NCI-H1092 treated with DMSO at 0.1 percent for 48 hours (cell line): ENCODE measurements around the gene PREB.

ENCODE experiments used
- DNase-seq: peaks from one replicate; lab custom pipeline; 2025; lab: John Stamatoyannopoulos, UW

Gene PREB

GRCh38 chr2:27152102-27152795, 17.8 kb upstream of the PREB start:
- no peak for DNase-seq

- DNase-seq: no peak
Measured at GRCh38 chr2:27150639-27151230, 16.3 kb upstream of the PREB start.

- DNase-seq: no peak
Measured at GRCh38 chr2:27149570-27150405, 15.4 kb upstream of the PREB start.

- no peak for DNase-seq
Measured at GRCh38 chr2:27148801-27149439, 14.5 kb upstream of the PREB start, which contains the start of gene TCF23. TCF23 (plus strand) TSS chr2:27149004; CDS start chr2:27149134, 130 bp downstream.

- DNase-seq: no peak
Measured at GRCh38 chr2:27147935-27148334, 13.5 kb upstream of the PREB start.

GRCh38 chr2:27145682-27146081, 11.2 kb upstream of the PREB start:
- DNase-seq: no peak

GRCh38 chr2:27143285-27143684, 8.8 kb upstream of the PREB start:
- DNase-seq: no peak

- no peak for DNase-seq
Measured at GRCh38 chr2:27139310-27139709, 4.9 kb upstream of the PREB start, which contains the start of gene PRR30. PRR30 (minus strand) TSS chr2:27139410; CDS start chr2:27138329, 1,081 bp downstream.

- DNase-seq: no peak
Measured at GRCh38 chr2:27138111-27138510, 3.7 kb upstream of the PREB start.

GRCh38 chr2:27137322-27137935, 3.0 kb upstream of the PREB start:
- no peak for DNase-seq

- no peak for DNase-seq
Measured at GRCh38 chr2:27136751-27137150, 2.3 kb upstream of the PREB start.

GRCh38 chr2:27135478-27135955, 1.1 kb upstream of the PREB start:
- no peak for DNase-seq

GRCh38 chr2:27134781-27135477, 493 bp upstream of the PREB start:
- DNase-seq: no peak

- no peak for DNase-seq
Measured at GRCh38 chr2:27133195-27133875, 1.1 kb downstream of the PREB start.

- no peak for DNase-seq
Measured at GRCh38 chr2:27131429-27131828, 3.0 kb downstream of the PREB start.

- DNase-seq: no peak
Measured at GRCh38 chr2:27130396-27130795, 4.0 kb downstream of the PREB start.

GRCh38 chr2:27128668-27129571, 5.5 kb downstream of the PREB start:
- DNase-seq: no peak

- no peak for DNase-seq
Measured at GRCh38 chr2:27127883-27128667, 6.4 kb downstream of the PREB start.
